Measurements from ENCODE around the gene ENDOG.
"Not testable (repeated sequence)": the region's sequence is repeated elsewhere in the genome, so short reads cannot be mapped to it uniquely, and the experiment has no call there.

The ENDOG gene

DNA sequence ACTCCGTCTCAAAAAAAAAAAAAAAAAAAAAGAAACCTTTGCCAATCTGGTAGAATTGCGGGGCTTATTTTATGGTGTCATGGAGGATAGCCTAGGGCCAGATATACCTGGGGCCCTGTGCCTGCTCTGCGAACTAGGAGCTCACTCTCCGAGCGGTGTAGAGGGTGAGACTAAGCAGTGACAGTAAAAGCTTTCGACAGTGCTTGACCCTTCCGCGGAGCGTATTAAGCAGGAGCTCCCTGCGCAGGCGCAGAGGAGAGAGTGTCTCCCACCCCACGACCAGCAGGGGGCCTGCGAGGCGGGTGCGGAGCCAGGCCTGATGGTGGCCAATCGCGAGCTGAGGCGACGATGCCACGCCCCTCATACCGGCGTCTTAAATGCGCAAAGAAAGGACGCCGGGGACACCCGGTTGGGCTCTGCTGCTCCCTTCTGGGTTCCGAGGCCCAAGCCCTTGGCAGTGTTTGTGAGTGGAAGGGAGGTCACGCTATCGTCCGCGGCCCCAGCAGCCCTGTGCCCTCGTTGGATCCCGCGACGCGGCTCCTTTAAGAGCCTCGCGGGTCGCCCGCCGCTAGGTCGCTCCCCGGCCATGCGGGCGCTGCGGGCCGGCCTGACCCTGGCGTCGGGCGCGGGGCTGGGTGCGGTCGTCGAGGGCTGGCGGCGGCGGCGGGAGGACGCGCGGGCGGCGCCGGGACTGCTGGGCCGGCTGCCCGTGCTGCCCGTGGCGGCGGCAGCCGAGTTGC is at the start of gene ENDOG:
Gene ENDOG, plus strand, starts transcription at position 402 of the 740 bp plus-strand sequence. Its CDS starts 185 bp downstream, at position 587.
- DNase-seq (ENCODE audit: low read depth in 2 of 2): peak; percentile 95 to 97

DNA sequence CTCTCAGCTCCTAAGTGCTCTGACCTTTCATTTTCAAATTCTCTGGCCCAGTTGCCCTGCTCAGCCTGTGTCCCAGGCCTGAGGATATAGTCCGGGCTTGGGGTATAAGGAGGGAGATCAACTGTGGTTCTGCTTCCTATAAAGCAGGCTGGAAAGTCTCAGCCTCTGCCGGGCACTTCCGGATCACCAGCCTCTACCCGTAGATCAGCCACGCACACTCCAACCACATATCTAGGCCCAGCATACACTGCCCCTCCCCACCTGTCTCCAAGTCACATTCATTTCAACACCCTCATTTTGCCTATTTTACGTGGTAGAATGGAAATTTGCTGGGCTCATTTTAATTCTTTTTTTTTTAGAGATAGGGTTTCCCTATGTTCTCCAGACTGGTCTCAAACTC is 49.7 kb upstream of the ENDOG start:
- DNase-seq (ENCODE audit: low read depth in 2 of 2): no peak

DNA sequence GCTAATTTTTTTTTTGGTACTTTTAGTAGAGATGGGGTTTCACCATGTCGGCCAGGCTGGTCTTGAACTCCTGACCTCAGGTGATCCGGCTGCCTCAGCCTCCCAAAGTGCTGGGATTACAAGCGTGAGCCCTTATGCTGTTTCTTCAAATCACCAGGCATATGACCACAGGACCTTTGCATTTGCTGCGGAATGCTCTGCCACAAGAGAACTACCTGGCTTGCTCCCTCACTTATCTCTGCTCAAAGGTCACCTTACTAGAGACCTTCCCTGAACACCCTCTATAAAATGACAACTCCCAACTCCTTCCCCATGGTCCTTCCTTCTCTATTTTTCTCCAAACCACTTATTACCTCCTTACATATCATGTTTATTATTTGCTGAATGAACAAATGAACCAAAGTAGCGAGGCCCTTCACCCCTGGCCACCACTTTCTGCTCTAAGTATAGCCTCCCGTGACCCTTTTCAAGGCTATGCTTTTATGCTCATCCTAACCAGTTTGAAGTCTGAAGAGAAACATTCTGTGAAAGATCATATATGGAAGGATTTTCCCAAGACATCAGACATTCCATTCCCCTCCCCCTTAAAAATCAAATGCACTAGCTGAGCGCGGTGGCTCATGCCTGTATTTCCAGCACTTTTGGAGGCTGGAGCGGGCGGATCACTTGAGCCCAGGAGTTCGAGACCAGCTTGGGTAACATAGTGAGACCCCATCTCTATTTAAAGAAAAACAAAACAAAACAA is 47.8 kb upstream of the ENDOG start:
- DNase-seq (ENCODE audit: low read depth in 2 of 2): no peak

DNA sequence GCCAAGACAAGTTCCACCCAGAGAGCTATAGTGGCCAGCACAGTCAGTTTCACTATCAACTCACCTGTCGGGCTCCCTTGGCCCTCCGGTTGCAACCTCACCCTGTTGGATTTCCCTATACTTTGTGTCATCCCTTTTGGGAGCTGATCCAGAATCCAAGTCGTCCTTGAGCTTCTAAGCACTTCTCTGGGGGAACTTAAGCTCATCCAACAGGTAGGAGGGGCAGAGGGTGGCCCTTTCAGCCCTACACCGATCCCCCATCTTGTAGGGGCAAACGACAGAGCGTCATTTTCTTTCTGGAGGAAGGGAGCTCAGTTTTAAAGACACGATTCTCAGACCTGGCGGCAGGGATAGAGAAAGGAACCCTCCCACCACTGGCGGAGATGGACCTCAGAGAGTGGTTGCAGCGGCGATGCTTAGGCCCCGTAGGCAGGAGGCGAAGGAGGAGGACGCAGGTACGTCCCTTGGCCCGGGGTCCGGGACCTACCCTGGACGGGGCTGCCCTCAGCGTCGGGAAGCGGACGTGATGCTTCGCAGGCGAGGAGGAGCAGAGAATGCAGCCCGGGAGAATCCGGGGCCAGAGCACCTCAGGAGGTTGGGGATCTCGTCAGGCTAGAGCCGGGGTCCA is 47.1 kb upstream of the ENDOG start:
- no peak for DNase-seq (ENCODE audit: low read depth in 2 of 2)

DNA sequence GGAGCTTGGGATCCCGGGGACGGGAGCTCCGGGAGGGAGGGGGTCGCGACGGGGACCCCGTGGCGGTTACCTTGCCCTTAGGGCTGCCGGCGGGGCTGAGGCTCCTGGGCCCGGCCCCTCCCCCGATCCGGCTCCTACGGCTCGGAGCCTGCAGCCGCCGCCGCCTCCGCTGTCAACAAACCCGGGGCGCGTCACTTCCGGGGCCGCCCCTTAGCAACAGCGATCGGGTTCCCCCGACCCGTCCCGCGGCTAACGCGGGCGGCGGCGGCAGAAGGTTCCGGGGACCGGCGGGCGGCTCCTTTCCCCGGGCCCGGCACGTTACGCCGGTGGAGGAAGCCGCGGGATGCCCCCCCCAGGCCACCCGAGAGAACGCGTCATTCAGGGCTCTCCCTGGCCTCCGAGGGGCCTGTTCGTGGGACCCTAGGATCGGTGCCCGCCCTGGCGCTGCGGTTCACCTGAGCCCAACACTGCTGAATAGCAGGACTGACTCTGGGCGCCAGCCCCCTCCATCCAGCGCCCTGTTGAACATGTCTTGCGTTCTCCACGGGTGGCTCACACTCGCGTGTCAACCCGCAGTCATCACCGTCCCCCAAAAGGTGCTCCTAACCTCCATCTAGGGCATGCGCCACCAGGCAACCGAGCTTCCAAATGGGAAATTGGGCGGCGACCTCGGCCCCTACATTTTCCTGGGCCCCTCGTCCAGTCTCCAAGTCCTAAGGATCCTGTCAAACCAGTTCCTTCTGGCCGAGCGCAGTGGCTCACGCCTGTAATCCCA is 46.4 kb upstream of the ENDOG start, which contains the start of gene ZER1:
Gene ZER1, minus strand, starts transcription at position 183 of the 775 bp plus-strand sequence. CDS start 16,362 bp downstream, outside the sequence.
- peak; percentile 87 to 89 for DNase-seq (ENCODE audit: low read depth in 2 of 2)

DNA sequence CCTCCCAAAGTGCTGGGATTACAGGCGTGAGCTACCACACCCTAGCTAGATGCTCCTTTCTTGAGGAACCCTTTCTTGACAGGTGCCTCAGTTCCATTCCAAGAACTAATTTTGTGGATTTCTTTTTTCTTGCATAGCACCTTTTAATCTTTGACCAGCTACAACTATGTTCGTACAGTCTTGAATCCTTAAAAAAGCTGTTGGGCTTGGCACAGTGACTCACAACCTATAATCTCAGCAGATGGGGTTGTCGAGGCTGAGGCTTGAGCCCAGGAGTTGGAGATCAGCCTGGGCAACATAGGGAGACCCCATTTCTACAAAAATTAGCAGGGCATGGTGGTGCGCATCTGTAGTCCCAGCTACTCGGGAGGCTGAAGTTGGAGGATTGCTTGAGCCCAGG is 45.3 kb upstream of the ENDOG start:
- DNase-seq (ENCODE audit: low read depth in 2 of 2): no peak

DNA sequence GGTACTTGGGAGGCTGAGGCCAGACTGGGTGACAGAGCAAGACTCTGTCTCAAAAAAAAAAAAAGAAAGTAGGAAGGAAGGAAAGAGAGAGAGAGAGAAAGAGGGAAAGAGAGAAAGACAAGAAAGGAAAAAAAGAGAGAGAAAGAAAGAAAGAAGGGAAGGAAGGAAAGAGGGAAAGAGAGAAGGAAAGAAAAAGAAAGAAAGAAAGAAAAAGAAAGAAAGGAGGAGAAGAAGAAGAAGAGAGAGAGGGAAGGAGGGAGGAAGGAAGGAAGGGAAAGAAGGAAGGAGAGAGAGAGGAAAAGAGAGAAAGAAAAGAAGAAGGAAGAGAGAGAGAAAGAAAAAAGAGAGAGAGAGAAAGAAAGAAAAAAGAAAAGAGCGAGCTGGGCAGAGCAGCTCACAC is 43.5 kb upstream of the ENDOG start:
- DNase-seq (ENCODE audit: low read depth in 2 of 2): no peak

DNA sequence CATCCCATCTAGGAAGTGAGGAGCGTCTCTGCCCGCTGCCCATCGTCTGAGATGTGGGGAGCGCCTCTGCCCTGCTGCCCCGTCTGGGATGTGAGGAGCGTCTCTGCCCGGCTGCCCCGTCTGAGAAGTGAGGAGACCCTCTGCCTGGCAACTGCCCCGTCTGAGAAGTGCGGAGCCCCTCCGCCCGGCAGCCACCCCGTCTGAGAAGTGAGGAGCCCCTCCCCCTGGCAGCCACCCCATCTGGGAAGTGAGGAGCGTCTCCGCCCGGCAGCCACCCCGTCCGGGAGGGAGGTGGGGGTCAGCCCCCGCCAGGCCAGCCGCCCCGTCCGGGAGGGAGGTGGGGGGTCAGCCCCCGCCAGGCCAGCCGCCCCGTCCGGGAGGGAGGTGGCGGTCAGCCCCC is 38.2 kb upstream of the ENDOG start:
- DNase-seq (ENCODE audit: low read depth in 2 of 2): not testable (repeated sequence)

DNA sequence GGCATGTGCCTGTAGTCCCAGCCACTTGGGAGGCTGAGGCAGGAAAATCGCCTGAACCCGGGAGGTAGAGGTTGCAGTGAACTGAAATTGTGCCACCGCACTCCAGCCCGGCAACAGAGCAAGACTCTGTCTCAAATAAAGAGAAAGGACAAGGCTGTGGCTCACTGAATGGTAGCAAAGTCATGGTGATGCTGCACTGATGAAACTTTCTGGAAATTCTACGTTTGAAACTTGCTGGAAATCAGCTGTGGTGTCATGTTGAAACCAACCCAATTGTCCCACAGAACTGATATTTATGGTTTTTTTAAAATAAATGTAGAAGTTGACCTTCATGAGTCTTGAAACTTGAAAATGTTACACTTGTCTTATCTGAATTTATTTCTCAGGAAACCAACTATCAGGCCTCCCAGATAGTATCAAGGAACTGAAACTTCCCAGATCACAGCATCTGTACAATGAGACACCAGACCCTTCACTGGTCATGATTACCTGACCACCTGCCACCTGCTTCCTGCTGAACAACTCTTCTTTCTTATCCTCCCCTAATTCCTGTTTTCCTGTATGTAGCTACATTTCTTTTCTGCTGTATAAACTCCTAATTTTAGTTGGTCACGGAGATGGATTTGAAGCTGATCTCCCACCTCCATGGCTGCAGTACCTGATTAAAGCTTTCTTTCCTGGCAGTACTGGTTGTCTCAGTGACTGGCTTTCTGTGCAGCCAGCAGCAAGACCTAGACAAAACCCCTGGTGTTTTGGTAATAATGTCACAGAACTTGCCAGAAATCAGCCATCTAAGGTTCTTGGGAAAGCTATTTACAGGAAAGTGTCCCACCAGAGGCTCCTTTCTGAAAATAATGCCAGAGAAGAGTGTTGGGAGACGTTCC is 36.9 kb upstream of the ENDOG start:
- no peak for DNase-seq (ENCODE audit: low read depth in 2 of 2)

DNA sequence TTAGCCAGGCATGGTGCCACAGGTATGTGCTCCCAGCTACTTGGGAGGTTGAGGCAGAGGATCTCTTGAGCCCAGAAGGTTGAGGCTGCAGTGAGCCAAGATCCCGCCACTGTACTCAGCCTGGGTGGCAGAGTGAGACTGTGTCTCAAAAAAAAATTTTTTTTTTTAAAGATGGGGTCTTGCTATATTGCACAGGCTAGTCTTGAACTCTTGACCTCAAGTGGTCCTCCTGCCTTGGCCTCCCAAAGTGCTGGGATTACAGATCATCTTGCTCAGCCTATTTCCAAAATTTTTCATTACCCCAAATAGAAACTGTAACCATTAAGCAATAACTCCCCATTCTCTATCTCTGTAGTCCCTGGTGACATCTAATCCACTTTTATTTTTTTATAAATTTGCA is 35.6 kb upstream of the ENDOG start:
- DNase-seq (ENCODE audit: low read depth in 2 of 2): no peak

DNA sequence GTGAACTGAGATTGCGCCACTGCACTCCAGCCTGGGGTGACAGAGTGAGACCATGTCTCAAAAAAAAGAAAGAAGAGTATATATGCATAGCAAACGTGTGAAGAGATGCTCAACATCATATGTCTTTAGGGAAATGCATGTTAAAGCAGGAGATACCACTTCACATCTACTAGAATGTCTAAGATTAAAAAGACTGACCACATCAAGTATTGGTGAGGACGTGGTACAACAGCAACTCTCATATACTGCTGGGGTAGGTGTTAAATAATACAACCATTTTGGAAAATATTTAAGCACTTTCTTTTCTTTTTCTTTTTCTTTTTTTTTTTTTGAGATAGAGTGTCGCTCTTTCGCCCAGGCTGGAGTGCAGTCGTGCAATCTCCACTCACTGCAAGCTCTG is 32.9 kb upstream of the ENDOG start:
- no peak for DNase-seq (ENCODE audit: low read depth in 2 of 2)

DNA sequence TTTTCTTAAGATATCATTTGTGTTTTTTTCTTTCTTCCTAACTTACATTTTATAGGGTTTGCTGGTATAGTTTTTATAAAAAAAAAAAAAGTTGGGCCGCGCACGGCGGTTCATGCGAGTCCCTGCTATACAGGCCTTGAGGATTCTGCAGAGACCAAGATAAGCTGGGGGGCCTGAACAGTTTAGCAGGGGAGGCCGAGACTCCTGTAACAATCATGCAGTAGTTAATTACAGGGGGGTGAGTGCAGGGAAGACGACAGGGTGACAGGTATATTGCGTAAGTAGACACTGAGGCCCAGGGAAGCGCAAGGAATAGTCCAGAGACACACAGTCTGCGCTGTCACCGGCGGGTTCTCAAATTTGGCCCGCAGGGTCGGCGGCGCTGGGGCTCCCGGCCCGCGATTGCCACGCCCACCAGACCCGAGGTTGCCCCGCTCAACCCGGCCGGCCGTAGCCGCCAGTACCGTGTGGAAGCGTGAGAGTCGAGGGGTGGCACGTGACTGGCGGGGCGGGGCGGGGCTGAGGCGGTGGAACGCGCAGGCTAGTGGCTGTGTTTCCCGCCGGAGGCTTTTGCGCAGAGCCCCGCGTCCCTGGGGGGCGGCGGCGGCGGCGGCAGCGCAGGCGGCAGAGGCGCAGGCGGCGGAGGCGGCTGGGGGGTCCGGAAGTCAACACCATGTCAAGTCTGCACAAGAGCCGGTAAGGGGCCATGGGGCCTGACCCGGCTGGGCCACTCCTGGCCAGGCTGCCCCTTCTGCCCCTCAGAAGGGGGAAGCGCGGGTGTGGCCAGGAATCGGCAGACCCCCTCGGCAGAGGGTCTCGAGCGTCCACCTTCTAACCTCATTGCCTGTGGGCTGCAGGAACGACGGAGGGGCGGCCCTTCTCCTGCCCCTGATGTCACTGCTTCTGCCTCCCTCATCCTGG is 31.4 kb upstream of the ENDOG start, which contains the start of gene TBC1D13:
Gene TBC1D13, plus strand, starts transcription at position 573 of the 921 bp plus-strand sequence. Its CDS starts 101 bp downstream, at position 674.
- DNase-seq (ENCODE audit: low read depth in 2 of 2): peak; percentile 84 to 86

DNA sequence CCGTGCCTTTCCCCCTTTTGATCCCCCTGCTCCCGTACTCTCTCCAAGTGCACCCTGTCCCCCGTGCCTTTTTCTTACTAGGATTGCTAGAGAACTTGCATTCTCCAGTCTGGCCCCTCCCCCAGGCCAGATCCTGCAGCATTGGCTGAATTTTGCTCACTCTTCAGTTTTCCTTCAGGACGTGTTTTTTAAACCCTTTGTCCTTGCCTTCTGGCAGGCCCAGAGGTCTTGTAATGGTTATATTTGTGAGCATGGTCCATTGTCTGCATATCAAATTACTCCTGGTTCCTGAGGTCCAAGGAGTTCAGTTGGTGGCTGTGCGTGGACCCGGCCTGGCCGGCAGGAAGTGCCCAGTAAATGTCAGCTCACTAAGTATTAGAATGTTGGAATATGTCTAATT is 30.6 kb upstream of the ENDOG start:
- no peak for DNase-seq (ENCODE audit: low read depth in 2 of 2)

DNA sequence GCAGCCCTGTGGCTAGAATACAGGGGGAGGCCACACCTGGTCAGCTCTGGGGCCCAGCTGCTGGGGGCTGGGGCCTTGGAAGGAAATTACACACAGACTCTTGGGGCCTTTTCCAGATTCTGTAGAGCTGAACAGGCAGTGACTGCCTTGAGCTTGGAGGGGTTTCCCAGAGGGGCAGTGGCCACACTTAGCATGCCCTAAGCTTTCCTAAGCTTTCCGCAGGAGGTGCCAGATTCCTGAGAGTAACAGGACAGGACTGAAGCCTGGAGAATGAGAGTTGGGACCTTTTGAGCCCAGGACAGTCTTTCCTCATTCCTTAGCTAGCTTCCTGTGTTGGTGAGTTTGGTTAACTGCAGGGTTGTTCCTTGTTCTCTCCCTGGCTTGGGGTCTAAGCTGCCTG is 29.9 kb upstream of the ENDOG start:
- DNase-seq (ENCODE audit: low read depth in 2 of 2): no peak

DNA sequence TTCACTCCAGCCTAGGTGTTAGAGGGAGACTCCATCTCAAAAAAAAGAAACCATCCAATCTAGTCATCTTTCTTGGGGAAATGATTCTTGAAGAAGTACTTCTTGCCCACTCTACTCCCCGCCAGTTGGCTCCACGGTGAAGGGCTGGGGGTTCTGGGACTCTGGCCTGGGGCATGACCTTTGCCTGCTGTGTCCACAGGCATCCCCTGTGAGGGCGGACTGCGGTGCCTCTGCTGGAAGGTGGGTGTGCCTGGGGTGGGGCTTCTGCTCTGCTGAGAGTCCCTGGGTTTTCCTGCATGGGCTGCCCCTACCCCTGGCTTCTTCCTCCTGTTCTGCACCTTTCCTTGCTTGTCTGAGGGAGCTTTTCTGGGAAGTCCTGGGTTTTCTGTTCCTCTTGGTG is 27.8 kb upstream of the ENDOG start:
- DNase-seq (ENCODE audit: low read depth in 2 of 2): no peak

DNA sequence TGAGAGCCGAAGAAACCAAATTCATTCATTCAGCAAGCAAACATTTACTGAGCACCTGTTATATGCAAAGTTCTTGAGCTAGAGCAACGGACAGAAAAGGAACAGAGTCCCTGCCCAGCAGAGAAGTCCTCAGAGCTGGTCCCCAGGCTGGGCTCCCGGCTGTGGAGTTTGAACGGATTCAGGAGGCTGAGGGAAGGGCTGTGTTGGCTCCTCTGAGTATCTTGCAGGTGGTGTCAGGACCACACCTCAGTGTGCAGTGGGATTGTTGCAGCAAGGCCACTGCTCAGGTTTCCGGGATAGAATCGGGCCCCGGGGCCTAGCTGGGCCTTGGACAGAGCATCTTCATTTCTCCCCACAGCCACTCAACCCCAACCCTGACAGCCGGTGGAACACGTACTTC is 26.2 kb upstream of the ENDOG start:
- DNase-seq (ENCODE audit: low read depth in 2 of 2): no peak

DNA sequence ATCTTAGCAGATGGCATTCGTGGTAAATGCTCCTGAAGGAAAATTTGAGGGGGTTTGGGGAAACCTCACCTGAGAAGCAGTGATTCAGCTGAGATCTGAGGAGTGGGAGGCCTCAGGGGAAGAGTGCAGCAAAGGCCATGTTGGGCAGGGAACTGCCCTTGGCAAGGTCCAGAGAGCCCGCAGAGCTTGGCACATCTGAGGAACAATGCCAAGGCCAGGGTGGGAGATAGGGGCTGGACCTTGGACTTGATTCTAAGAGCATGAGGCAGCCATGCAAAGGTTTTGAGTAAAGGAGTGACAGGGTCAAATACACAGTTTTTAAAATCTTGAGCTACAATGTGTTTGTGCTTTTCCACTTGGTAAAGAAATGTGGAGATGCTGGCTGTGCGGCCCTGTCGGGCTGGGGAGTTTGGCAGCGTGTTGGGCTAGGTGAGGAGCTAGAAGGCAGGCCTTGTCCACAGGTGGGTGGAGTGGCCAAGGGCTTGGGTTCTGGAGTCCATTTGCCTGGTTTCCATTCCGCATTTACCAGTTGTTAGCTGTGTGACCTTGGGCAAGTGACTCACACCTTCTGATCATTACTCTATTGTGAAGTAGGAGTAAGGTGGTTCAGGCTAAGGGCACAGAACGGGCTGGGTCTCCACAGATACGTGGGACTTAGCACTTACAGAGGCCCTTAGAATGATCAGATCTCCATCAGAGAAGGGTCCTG is 25.2 kb upstream of the ENDOG start:
- no peak for DNase-seq (ENCODE audit: low read depth in 2 of 2)

DNA sequence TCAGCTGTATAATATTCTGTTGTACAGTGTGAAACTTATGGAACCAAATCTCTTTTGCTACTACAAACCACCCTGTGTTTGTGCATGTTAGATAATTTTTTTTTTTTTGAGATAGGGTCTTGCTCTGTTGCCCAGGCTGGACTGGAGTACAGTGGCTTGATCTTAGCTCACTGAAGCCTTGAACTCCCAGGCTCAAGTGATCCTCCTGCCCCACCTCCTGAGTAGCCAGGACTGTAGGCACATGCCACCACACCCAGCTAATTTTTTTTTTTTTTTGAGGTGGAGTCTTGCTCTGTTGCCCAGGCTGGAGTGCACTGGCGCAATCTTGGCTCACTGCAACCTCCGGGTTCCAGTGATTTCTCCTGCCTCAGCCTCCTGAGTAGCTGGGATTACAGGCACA is 23.3 kb upstream of the ENDOG start:
- not testable (repeated sequence) for DNase-seq (ENCODE audit: low read depth in 2 of 2)

DNA sequence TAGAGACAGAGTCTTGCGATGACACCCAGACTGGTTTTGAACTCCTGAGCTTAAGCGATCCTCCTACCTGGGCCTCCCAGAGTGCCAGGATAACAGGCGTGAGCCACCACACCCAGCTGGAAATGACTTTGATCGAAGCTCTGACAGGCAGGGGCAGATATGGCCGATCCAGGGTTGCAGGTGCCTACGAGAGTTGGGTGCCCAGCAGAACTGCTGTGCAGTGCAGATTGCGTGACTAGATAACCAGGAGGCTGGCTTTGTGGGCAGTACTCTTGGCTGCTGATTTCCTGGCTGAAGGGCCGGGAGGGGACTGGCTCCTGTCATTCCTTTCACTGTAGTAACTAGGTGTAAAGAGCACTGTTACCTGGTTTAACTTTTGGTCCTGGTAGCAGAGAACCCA is 19.4 kb upstream of the ENDOG start:
- DNase-seq (ENCODE audit: low read depth in 2 of 2): no peak
